Activated CD8-positive, alpha-beta memory T cell treated with anti-CD3 and anti-CD28 coated beads for 36 hours (primary cell): ENCODE measurements around the gene GCDH. TPM values are rescaled to one million over a fixed set of nuclear protein-coding genes. Genes with fewer than 3 reads are reported as not detected.

Source experiments
- CTCF ChIA-PET: fragments of 350-600 bp; sonication (Branson Sonifier 250); formaldehyde crosslinking; loops from one replicate; lab custom pipeline; 2021; ENCODE audit warnings: antibody characterized with exemption; lab: Charles Lee
- POLR2A ChIA-PET: fragments of 350-600 bp; sonication (Branson Sonifier 250); formaldehyde crosslinking; loops from one replicate; lab custom pipeline; 2021; ENCODE audit warnings: antibody characterized with exemption; lab: Charles Lee
- total RNA-seq, 2 experiments: library from RNA; stranded (reverse); gene quantifications; one replicate each; pipeline ENCODE4 v1.2.3, GENCODE V29; 2021

Gene GCDH
- total RNA-seq, 2 experiments from 2014 or later = 55.2 to 57.2 TPM

DNA sequence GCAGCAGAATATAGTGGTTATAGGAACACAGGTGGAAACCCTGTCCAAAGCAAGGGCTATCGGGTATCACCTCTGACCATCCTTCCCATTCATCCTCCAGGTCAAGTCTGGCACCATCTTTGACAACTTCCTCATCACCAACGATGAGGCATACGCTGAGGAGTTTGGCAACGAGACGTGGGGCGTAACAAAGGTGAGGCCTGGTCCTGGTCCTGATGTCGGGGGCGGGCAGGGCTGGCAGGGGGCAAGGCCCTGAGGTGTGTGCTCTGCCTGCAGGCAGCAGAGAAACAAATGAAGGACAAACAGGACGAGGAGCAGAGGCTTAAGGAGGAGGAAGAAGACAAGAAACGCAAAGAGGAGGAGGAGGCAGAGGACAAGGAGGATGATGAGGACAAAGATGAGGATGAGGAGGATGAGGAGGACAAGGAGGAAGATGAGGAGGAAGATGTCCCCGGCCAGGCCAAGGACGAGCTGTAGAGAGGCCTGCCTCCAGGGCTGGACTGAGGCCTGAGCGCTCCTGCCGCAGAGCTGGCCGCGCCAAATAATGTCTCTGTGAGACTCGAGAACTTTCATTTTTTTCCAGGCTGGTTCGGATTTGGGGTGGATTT lies 52.6 kb downstream of the GCDH start:
- POLR2A ChIA-PET = interaction anchor here (0.6 to 0.7 kb wide), 2 partner anchors 9 to 15 kb away, joined by 5 to 7 read pairs; no protein-coding TSS in a partner anchor
- CTCF ChIA-PET = interaction anchor here (0.7 to 0.9 kb wide), 2 partner anchors 22 to 1194 kb away, joined by 3 to 7 read pairs; no protein-coding TSS in a partner anchor

DNA sequence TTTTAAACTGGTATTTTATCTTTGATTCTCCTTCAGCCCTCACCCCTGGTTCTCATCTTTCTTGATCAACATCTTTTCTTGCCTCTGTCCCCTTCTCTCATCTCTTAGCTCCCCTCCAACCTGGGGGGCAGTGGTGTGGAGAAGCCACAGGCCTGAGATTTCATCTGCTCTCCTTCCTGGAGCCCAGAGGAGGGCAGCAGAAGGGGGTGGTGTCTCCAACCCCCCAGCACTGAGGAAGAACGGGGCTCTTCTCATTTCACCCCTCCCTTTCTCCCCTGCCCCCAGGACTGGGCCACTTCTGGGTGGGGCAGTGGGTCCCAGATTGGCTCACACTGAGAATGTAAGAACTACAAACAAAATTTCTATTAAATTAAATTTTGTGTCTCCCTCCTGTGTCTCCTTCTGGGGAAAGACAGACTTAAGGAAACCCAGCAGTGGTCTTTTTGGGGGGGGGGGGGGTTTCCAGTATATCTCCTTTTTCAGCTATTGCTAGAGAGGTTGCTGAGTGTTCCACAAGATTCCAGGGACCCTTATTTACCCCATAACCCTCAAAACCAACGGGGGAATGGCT lies 53.2 kb downstream of the GCDH start:
- POLR2A ChIA-PET = no interaction called here
- CTCF ChIA-PET = interaction anchor here (0.9 kb wide), 1 partner anchor 21 kb away, joined by 3 read pairs; no protein-coding TSS in a partner anchor

DNA sequence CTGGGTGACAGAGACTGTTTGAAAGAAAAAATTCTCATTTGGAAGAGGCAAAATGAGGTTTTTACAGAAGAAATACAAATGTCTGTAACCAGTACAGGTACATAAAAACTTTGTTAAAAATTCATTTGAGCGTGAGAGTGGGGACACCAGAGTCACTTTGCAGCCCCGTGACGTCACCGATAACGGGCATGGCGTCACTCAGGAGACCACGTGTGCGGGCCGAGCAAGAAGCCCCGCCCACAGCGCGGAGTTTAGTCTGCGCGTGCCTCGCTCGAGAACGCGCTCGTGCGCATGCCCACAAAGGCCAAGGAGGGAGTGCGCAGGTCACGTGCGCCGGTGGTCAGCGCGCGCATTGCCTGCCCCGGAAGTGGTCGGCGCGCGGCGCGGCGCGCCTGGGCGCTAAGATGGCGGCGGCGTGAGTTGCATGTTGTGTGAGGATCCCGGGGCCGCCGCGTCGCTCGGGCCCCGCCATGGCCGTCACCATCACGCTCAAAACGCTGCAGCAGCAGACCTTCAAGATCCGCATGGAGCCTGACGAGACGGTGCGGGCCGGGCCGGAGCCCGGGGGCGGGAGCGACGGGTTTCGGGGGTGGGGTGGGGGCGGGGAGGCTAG lies 54.6 kb downstream of the GCDH start, which contains the start of gene RAD23A:
Gene RAD23A, plus strand, starts transcription at position 384 of the 613 bp plus-strand sequence. Its CDS starts 87 bp downstream, at position 471.
- CTCF ChIA-PET = interaction anchor here (1.0 to 3.5 kb wide), 2 partner anchors 12 to 19 kb away, joined by 3 to 12 read pairs; partner anchors contain the start of gene FARSA

DNA sequence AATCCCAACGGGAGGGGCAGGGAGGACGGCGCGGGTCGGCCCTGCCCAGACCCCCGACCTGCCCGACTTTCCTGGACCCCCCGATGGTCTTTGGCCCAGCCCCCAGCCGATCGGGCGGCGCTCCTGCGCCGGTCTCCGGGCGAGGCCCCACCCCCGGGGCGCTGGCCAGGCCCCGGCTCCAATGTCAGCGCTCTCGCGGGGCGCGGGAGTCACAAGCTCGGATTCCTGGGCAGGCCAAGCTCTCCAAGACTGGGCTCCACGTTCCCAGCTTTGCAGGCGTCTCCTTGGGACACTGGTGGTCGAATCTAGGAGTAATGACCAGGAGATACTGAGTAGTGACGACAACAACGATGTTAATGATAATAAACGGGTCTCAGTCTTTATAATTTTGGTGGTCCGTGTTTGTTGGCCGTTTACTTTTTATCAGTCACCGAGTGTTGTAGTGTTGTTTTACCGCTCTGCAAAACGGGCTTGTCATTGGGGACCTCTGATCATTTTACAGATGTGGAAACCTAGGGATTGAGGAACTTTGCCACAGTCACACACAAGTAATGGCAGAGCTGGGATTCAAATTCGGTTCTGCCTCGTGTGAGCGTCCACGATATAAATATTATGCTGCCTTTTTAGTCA lies 55.2 kb downstream of the GCDH start:
- ChIA-PET POLR2A (interaction anchor here (0.6 to 1.3 kb wide), 6 partner anchors 8 to 61 kb away, joined by 3 to 6 read pairs (median 4); no protein-coding TSS in a partner anchor), CTCF (interaction anchor here (0.7 to 3.5 kb wide), 3 partner anchors 10 to 19 kb away, joined by 3 to 12 read pairs (median 3); partner anchors contain the start of gene FARSA)

More for the DNA sequence above, 54.6 kb downstream of the GCDH start, which contains the start of gene RAD23A:
- POLR2A ChIA-PET = interaction anchor here (1.3 kb wide), 1 partner anchor 13 kb away, joined by 6 read pairs; no protein-coding TSS in a partner anchor

DNA sequence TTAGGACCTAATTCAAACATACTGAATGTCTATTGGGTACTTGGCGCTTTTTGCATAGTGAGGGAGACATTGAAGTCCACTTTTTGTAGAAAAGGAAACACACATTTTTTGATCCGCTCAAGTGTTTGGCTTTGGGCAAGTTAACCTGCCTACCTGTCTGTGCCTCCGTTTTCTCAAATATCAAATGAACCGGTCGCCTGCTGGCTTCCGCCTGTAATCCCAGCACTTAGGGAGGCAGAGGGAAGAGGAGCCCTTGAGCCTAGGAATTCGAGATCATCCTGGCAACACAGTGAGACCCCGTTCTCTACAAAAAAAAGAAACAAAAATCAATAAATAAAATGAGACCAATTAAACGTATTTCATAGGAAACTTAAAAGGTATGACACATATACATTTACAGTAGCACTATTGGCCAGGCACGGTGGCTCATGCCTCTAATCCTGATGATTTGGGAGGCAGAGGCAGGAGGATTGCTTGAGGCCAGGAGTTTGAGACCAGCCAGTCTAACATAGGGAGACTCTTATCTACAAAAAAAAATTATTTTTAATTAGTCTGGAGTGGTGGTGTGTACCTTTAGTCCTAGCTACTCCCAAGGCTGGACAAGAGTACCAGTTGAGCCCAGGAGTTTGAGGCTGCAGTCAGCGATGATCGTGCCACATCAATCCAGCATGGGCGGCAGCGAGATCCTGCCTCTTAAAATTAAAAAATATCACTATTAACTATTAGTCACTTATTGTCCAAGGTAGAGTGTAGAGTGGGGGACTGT lies 56.0 kb downstream of the GCDH start:
- POLR2A ChIA-PET = interaction anchor here (0.6 to 1.3 kb wide), 6 partner anchors 7 to 61 kb away, joined by 3 to 6 read pairs (median 4); no protein-coding TSS in a partner anchor

DNA sequence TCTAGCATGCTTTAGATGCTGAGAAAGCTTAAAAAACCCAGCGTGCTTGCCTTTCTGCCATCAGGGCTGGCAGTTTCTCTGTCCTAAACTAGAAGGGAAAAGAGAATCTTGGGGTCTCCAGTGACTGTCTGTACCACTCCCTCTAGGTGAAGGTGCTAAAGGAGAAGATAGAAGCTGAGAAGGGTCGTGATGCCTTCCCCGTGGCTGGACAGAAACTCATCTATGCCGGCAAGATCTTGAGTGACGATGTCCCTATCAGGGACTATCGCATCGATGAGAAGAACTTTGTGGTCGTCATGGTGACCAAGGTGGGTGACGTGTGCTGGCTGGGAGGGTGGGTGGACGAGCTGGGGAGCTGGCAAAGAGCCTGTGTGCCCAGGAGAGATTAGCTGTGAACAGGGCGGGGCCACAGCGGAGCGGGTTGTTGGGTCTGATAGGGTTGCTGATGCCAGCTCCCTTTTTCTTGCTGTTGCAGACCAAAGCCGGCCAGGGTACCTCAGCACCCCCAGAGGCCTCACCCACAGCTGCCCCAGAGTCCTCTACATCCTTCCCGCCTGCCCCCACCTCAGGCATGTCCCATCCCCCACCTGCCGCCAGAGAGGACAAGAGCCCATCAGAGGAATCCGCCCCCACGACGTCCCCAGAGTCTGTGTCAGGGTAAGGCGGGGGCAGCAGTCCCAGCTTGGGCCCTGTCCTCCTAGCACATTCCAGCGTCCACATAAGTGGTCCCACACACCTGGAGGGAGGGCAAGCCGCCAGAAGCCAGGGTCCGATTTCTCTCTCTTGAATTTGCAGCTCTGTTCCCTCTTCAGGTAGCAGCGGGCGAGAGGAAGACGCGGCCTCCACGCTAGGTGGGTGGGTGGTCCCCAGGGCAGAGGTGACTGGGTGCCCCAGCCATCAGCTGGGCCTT lies 57.0 kb downstream of the GCDH start:
- ChIA-PET CTCF (interaction anchor here (3.5 kb wide), 1 partner anchor 17 kb away, joined by 12 read pairs; no protein-coding TSS in a partner anchor), POLR2A (no interaction called here)

More for the DNA sequence above, 56.0 kb downstream of the GCDH start:
- CTCF ChIA-PET = interaction anchor here (0.7 to 3.5 kb wide), 3 partner anchors 9 to 18 kb away, joined by 3 to 12 read pairs (median 3); partner anchors contain the start of gene FARSA

DNA sequence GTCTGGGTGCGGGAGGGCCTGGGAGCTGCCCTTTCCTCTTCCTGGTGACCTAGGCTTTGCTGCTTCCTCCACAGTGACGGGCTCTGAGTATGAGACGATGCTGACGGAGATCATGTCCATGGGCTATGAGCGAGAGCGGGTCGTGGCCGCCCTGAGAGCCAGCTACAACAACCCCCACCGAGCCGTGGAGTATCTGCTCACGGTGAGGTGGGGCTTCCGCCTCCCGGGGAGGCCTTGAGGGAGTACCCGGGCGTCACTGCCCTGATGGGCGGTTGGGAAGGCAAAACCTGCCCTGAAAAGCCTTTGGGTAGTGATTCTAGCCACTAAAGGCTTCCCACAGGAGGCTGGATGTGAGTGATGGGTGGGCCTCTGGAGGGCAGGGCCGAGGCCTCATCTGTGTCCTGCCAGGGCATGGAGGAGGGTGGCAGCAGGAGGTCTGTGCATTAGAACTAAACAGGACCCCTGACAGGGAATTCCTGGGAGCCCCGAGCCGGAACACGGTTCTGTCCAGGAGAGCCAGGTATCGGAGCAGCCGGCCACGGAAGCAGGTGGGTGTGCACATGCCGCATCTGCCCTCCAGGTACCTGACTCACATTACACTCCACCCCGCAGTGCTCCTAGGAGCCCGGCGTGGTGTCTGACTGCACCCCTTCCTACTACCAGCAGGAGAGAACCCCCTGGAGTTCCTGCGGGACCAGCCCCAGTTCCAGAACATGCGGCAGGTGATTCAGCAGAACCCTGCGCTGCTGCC lies 57.8 kb downstream of the GCDH start:
- ChIA-PET CTCF (interaction anchor here (1.9 to 3.5 kb wide), 2 partner anchors 16 kb away, joined by 8 to 12 read pairs; no protein-coding TSS in a partner anchor), POLR2A (no interaction called here)

Other genes with a start within 250 kb of the GCDH start
- 10 to 100 TPM; 96.6 to 98.2 TPM for gene MAN2B1, start 224.4 kb upstream of the GCDH start, total RNA-seq
- gene WDR83, start 224.4 kb upstream of the GCDH start, total RNA-seq = 10 to 100 TPM; 22.4 to 23.7 TPM
- gene DHPS, start 209.3 kb upstream of the GCDH start, total RNA-seq = 100 to 1,000 TPM; 100 to 106 TPM
- gene GNG14, start 203.2 kb upstream of the GCDH start, total RNA-seq = not detected
- 10 to 100 TPM; 10.2 to 10.5 TPM for gene FBXW9, start 194.5 kb upstream of the GCDH start, total RNA-seq
- 100 to 1,000 TPM; 145 to 148 TPM for gene TNPO2, start 167.2 kb upstream of the GCDH start, total RNA-seq
- 100 to 1,000 TPM; 225 to 233 TPM for gene TRIR, start 156.5 kb upstream of the GCDH start, total RNA-seq
- 10 to 100 TPM; 90.8 to 91.0 TPM for gene GET3, start 153.7 kb upstream of the GCDH start, total RNA-seq
- not detected for gene BEST2, start 139.4 kb upstream of the GCDH start, total RNA-seq
- 10 to 100 TPM; 12.9 to 13.1 TPM for gene HOOK2, start 115.6 kb upstream of the GCDH start, total RNA-seq
- 100 to 1,000 TPM; 262 TPM for gene JUNB, start 99.7 kb upstream of the GCDH start, total RNA-seq
- 100 to 1,000 TPM; 204 to 208 TPM for gene PRDX2, start 89.4 kb upstream of the GCDH start, total RNA-seq
- 10 to 100 TPM; 29.1 to 29.9 TPM for gene THSD8, start 89.1 kb upstream of the GCDH start, total RNA-seq
- gene RNASEH2A, start 84.6 kb upstream of the GCDH start, total RNA-seq = 10 to 100 TPM; 58.3 to 60.7 TPM
- not detected for gene RTBDN, start 56.6 kb upstream of the GCDH start, total RNA-seq
- gene MAST1, start 52.6 kb upstream of the GCDH start, total RNA-seq = under 1 TPM; 0.59 to 0.92 TPM
- 10 to 100 TPM; 20.5 to 23.1 TPM for gene DNASE2, start 9.7 kb upstream of the GCDH start, total RNA-seq
- under 1 TPM; 0.69 to 0.84 TPM for gene KLF1, start 4.0 kb upstream of the GCDH start, total RNA-seq
- 1 to 10 TPM; 1.1 to 1.5 TPM for gene SYCE2, start 28.1 kb downstream of the GCDH start, total RNA-seq
- 100 to 1,000 TPM; 183 to 188 TPM for gene FARSA, start 42.6 kb downstream of the GCDH start, total RNA-seq
- 100 to 1,000 TPM; 805 to 809 TPM for gene CALR, start 47.4 kb downstream of the GCDH start, total RNA-seq
- gene RAD23A, start 54.7 kb downstream of the GCDH start, total RNA-seq = 100 to 1,000 TPM; 216 to 220 TPM
- 10 to 100 TPM; 38.9 to 40.8 TPM for gene GADD45GIP1, start 66.1 kb downstream of the GCDH start, total RNA-seq
- gene DAND5, start 78.4 kb downstream of the GCDH start, total RNA-seq = not detected
- gene NFIX, start 104.3 kb downstream of the GCDH start, total RNA-seq = 1 to 10 TPM; 2.2 to 3.5 TPM
- gene LYL1, start 211.7 kb downstream of the GCDH start, total RNA-seq = 1 to 10 TPM; 1.8 to 2.8 TPM
- gene TRMT1, start 225.6 kb downstream of the GCDH start, total RNA-seq = 100 to 1,000 TPM; 130 to 134 TPM
- 100 to 1,000 TPM; 116 to 119 TPM for gene NACC1, start 227.1 kb downstream of the GCDH start, total RNA-seq